ENCODE data around the gene ARHGAP4. TPM values are rescaled to one million over a fixed set of nuclear protein-coding genes. Genes with fewer than 3 reads are reported as not detected.

The ARHGAP4 gene
- total RNA-seq, 2 experiments from 2014 or later, result 130 to 135 TPM

DNA sequence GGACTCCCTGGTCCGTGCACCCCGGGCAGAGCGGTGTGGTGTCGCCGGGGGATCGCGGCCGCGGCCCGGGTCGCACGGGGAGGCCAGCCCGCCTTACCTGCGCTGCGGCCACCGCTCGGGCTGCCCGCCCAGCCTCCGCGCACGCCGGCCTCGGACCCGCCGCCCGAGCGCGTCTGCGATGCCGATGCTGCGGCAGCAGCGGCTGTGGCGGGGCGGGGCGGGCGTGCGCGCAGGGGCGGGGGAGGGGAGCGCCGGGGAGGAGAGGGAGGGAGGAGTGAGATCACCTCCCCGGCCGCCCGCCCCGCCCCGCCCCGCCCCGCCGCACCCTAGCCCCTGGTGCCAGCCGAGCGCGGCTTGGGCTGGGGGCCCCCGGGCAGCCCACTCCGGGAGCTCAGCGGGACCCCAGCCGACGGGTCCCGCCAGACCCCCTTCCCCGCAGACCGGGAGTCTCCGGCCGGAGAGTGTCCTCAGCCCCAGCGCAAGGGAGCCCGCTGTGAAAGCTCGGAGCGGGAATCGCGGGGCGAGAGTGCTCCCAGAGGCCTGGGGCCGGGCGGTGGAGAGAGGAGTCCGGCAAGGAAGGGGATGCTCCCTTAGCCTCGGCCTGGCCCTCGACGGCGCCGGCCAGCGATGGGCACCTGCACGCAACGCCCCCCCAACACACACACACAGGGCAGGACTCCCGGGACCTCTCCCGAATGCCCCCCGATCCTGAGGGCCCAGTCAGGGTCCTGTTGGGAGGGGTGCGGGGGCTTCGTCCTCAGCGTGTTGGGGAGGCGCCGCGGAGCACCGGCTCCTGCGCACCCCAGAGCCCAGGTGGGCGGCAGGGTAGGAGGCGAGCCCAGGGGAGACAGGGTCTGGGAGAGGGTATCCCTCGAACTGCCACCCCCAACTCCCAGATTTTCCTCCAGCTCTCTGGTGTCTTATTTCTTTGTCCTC is 39.8 kb downstream of the ARHGAP4 start, which contains the start of gene L1CAM:
TSS of gene L1CAM (minus strand) at position 206 of the 936 bp plus-strand sequence. CDS start 10,337 bp downstream, outside the sequence.
- ChIA-PET POLR2A (interaction anchor here (0.6 kb wide), 1 partner anchor 31 kb away, joined by 3 read pairs; no protein-coding TSS in a partner anchor), CTCF (interaction anchor here (0.5 to 1.2 kb wide), 3 partner anchors 64 to 218 kb away, joined by 3 to 4 read pairs (median 4); no protein-coding TSS in a partner anchor)
- DNase-seq (peak; percentile 65), ATAC-seq (peak; percentile 66)
- H3K27ac Mint-ChIP-seq, result no peak within 1 kb of the TSS
- intact Hi-C loops (cut with DNase I, micrococcal nuclease), result loop anchor here in 1 of 2 experiments (5.0 kb wide), 1 partner anchor 69 kb away; no protein-coding TSS in a partner anchor
- peaks cover 4% of the 10 kb centered on the region for H3K4me1 Mint-ChIP-seq
- peak within 1 kb of the TSS; percentile 41 for H3K4me3 Mint-ChIP-seq
- H3K9me3 Mint-ChIP-seq (ENCODE audit: low read depth), result no peaks in the 10 kb centered on the region
- H3K27me3 Mint-ChIP-seq, result peaks cover 12% of the 10 kb centered on the region
- no peaks in the 10 kb centered on the region for H3K36me3 Mint-ChIP-seq (ENCODE audit: low read depth)

DNA sequence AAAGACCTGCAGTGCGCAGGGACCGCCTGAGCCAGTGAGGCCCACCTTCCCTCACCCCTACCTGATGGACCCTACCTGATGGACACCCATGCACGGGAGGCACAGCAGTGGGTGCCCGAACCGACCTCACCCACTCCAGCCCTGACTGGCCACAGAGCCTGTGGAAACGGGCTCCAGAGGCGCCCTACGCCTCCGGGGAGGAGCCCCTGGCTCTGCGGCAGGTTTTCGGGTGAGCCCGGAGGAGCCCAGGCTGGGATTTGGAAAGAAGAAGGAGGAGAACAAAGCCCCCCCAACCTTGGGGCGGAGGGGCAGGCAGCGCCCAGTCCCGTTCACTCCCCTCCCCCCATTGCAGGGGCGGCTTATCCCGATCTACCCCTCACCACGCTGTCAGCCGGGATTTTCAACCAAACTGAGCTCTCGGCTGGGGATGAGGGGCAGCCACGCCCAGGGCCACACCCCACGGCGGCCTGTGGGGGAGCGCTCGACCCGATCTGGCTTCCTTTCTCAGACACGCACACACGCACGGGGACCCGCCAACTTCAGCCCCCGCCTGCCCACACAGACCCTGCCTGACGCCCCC is 40.8 kb downstream of the ARHGAP4 start:
- no peaks in the 10 kb centered on the region for H3K36me3 Mint-ChIP-seq (ENCODE audit: low read depth)
- H3K27ac Mint-ChIP-seq, result no peak overlapping the region
- ChIA-PET CTCF (no interaction called here), POLR2A (no interaction called here)
- peaks cover 4% of the 10 kb centered on the region for H3K4me1 Mint-ChIP-seq
- DNase-seq, result no peak
- ATAC-seq, result no peak
- intact Hi-C loops (cut with DNase I, micrococcal nuclease), result loop anchor here in 1 of 2 experiments (5.0 kb wide), 1 partner anchor 68 kb away; no protein-coding TSS in a partner anchor
- peaks cover 12% of the 10 kb centered on the region for H3K27me3 Mint-ChIP-seq
- H3K4me3 Mint-ChIP-seq, result peak overlapping the region; percentile 41
- H3K9me3 Mint-ChIP-seq (ENCODE audit: low read depth), result no peaks in the 10 kb centered on the region

DNA sequence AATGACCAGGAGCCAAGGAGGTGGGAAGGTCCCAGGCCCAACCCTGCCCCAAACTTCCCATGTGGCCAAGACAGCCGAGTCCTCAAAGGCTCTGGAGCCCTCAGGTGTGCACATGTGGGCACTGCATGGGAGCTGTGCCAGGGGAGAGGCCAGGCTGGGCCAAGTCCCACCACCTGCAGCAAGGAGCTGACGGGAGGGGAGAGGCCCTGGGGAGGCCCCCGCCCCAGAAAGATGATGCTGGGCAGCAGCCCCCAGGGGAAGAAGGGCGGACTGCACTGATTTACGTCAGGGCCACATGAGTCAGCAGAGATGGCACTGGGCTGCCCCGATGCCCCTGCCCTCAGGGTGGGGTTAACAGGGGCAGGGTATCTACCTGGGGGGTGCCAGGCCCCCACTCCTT is 41.5 kb downstream of the ARHGAP4 start:
- Mint-ChIP-seq H3K9me3 (ENCODE audit: low read depth) (no peaks in the 10 kb centered on the region), H3K4me3 (no peak overlapping the region), H3K4me1 (peaks cover 4% of the 10 kb centered on the region), H3K36me3 (ENCODE audit: low read depth) (no peaks in the 10 kb centered on the region), H3K27me3 (peaks cover 12% of the 10 kb centered on the region), H3K27ac (no peak overlapping the region)
- ATAC-seq, result peak; percentile 67
- DNase-seq, result peak; percentile 38
- CTCF ChIA-PET, result no interaction called here
- POLR2A ChIA-PET, result no interaction called here
- intact Hi-C loops (cut with DNase I, micrococcal nuclease), result loop anchor here (1.0 to 5.0 kb wide), 2 partner anchors 120 to 122 kb away; partner anchors contain the start of gene PLXNB3 (in 2 of the 2)

DNA sequence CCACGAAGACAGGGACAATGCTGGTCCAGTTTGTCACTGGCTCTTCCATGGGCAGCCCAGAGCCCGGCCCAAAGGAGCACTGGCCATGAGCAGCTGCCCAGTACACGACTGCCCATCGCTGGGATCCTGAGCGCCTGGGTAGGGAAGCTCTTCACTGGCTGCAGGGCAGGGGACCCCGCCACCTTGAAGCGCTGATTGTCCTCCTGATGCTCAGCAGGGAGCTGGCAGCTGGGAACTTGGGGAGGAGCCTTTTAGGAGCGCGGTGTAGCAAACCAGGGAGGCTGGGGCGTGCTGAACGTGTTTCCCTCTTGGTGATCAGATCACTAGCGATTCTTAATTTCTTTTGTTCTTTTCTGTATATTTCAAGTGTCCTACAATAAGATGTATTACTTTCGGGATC is 41.9 kb downstream of the ARHGAP4 start:
- ATAC-seq (no peak), DNase-seq (no peak)
- H3K9me3 Mint-ChIP-seq (ENCODE audit: low read depth), result no peaks in the 10 kb centered on the region
- H3K36me3 Mint-ChIP-seq (ENCODE audit: low read depth), result no peaks in the 10 kb centered on the region
- H3K4me1 Mint-ChIP-seq, result peaks cover 7% of the 10 kb centered on the region
- H3K4me3 Mint-ChIP-seq, result no peak overlapping the region
- H3K27me3 Mint-ChIP-seq, result peaks cover 12% of the 10 kb centered on the region
- ChIA-PET POLR2A (no interaction called here), CTCF (no interaction called here)
- intact Hi-C loops (cut with DNase I, micrococcal nuclease), result loop anchor here (1.0 to 5.0 kb wide), 2 partner anchors 120 to 122 kb away; partner anchors contain the start of gene PLXNB3 (in 2 of the 2)
- H3K27ac Mint-ChIP-seq, result no peak overlapping the region

DNA sequence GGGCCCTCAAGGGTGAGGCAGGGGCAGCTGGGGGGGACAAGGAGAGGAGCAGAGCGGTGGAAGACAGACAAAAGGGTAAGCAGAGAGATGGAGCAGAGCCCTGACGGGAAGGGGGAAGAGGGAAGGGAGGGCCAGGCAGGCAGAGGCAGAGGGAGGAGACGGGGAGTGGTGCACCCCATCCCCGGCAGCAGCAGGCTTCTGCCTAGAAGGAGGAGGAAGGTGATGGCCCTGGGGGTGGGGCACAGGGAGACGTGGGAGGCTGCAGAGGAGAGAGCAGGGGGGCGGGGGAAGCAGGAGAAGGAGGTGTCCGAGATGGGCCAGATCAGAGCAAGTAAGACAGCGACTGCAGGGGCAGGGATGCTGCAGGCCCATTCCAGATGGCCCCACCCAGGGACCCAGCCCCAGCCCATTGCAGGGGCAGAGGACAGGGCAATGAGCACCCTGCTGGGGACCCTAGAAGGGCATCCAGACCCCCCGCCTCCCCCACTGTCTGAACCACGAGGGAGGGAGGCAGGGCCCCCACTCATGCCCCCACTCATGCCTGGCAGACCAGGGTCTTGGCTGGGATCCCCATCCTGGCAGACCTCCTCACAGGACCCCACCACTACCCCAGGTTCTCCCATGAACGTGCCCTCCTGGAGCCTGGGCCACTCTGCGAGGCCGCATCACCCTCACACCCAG is 42.8 kb downstream of the ARHGAP4 start:
- Mint-ChIP-seq H3K27me3 (peaks cover 11% of the 10 kb centered on the region), H3K4me1 (peaks cover 13% of the 10 kb centered on the region), H3K4me3 (no peak overlapping the region), H3K27ac (no peak overlapping the region), H3K36me3 (ENCODE audit: low read depth) (no peaks in the 10 kb centered on the region), H3K9me3 (ENCODE audit: low read depth) (no peaks in the 10 kb centered on the region)
- ATAC-seq, result no peak
- intact Hi-C loops (cut with DNase I, micrococcal nuclease), result loop anchor here in 1 of 2 experiments (5.0 kb wide), 1 partner anchor 121 kb away; the partner anchor contains the start of gene PLXNB3
- no peak for DNase-seq
- ChIA-PET CTCF (no interaction called here), POLR2A (no interaction called here)

DNA sequence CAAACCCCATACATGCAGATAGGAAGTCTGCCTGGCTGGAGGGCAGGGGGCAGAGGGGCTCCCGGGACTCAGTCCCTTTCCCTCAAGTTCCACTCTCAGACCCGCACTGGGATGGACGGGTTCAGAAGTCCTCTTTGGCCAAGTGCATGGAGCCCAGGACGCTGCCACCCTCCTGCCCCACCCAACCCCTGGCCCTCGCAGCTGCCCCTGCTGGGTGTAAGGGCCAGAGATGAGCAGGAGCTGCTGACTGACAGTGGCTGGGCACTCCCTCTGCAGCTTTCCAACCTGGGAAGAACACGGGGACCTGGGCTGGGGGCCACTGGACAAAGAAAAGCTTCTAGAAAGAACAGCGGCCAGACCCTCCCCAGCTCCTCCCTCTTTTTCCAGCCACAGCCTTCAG is 43.5 kb downstream of the ARHGAP4 start:
- peaks cover 17% of the 10 kb centered on the region for H3K4me1 Mint-ChIP-seq
- H3K27ac Mint-ChIP-seq, result no peak overlapping the region
- CTCF ChIA-PET, result no interaction called here
- H3K27me3 Mint-ChIP-seq, result peaks cover 10% of the 10 kb centered on the region
- no peak for DNase-seq
- POLR2A ChIA-PET, result no interaction called here
- no peak overlapping the region for H3K4me3 Mint-ChIP-seq
- H3K36me3 Mint-ChIP-seq (ENCODE audit: low read depth), result no peaks in the 10 kb centered on the region
- no peak for ATAC-seq
- H3K9me3 Mint-ChIP-seq (ENCODE audit: low read depth), result no peaks in the 10 kb centered on the region
- intact Hi-C loops (cut with DNase I, micrococcal nuclease), result loop anchor here in 1 of 2 experiments (5.0 kb wide), 1 partner anchor 120 kb away; the partner anchor contains the start of gene PLXNB3

DNA sequence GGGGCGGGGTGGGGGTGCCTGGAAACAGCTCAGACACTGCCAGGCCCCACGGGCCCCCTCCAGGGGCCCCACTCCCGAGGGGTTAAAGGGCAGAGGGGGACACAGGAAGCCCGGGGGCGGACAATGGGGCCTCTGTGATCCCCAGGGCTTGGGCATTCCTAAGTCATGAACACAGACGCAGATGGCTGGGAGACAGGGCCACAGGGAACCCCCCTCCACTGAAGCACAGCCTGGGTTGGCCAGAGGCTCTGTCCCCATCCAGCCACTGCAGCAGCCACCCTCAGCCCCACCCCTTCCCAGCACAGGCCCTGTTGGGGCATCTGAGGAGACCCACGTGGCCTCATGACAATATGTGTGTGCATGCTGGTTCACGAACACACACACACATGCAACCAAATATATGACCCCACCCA is 44.0 kb downstream of the ARHGAP4 start:
- intact Hi-C loops (cut with DNase I, micrococcal nuclease), result loop anchor here in 1 of 2 experiments (5.0 kb wide), 1 partner anchor 120 kb away; the partner anchor contains the start of gene PLXNB3
- no peaks in the 10 kb centered on the region for H3K9me3 Mint-ChIP-seq (ENCODE audit: low read depth)
- H3K27me3 Mint-ChIP-seq, result peaks cover 9% of the 10 kb centered on the region
- ATAC-seq, result no peak
- H3K36me3 Mint-ChIP-seq (ENCODE audit: low read depth), result no peaks in the 10 kb centered on the region
- DNase-seq, result no peak
- ChIA-PET POLR2A (no interaction called here), CTCF (no interaction called here)
- H3K4me3 Mint-ChIP-seq, result no peak overlapping the region
- peaks cover 17% of the 10 kb centered on the region for H3K4me1 Mint-ChIP-seq
- H3K27ac Mint-ChIP-seq, result no peak overlapping the region

DNA sequence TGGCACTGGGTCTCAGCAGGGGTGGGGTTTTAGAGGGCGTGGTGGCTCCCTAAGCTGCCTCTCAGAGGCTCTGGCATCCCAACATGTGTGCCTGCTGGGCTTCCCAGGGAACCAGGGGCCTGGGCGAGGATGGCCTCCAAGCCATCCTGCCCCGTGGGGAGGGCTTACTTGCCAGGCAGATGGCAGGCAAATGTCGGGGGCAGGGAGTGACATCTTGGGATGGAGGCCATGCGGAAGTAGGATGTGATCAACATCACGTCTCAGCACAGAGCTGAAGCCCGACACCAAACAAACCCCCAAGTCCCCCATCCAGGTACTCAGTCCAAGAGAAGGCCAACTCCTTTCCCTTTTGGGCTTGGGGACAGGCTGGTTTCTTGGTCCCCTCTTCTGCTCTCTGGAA is 44.8 kb downstream of the ARHGAP4 start:
- no peak for ATAC-seq
- intact Hi-C loops (cut with DNase I, micrococcal nuclease), result loop anchor here in 1 of 2 experiments (5.0 kb wide), 1 partner anchor 119 kb away; the partner anchor contains the start of gene PLXNB3
- POLR2A ChIA-PET, result no interaction called here
- no peaks in the 10 kb centered on the region for H3K9me3 Mint-ChIP-seq (ENCODE audit: low read depth)
- no peak for DNase-seq
- H3K4me1 Mint-ChIP-seq, result peaks cover 17% of the 10 kb centered on the region
- CTCF ChIA-PET, result no interaction called here
- no peaks in the 10 kb centered on the region for H3K36me3 Mint-ChIP-seq (ENCODE audit: low read depth)
- peaks cover 11% of the 10 kb centered on the region for H3K27me3 Mint-ChIP-seq
- no peak overlapping the region for H3K27ac Mint-ChIP-seq
- H3K4me3 Mint-ChIP-seq, result no peak overlapping the region

DNA sequence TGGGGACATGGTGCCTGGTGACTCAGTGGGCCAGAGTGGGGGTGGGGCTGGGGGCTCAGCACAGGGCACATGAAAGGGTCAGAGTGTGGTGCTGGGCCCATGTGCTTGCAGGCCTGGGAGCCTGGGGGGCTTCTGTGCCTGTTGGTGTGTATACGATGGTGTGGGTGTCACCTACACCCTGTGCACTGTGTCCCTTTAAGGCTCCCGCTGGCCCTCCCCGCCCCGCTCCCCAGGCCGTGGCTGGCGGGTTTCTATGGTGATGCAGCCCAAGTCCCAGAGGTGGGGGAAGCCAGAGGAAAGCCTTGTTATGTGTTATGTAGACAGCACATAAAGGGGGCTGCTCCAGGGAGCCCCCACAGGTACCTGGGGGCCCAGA is 45.6 kb downstream of the ARHGAP4 start:
- Mint-ChIP-seq H3K27ac (no peak overlapping the region), H3K36me3 (ENCODE audit: low read depth) (no peaks in the 10 kb centered on the region), H3K4me1 (peaks cover 17% of the 10 kb centered on the region), H3K4me3 (no peak overlapping the region), H3K9me3 (ENCODE audit: low read depth) (no peaks in the 10 kb centered on the region), H3K27me3 (peaks cover 13% of the 10 kb centered on the region)
- no peak for ATAC-seq
- DNase-seq, result no peak
- intact Hi-C loops (cut with DNase I, micrococcal nuclease), result loop anchor here in 1 of 2 experiments (5.0 kb wide), 1 partner anchor 118 kb away; the partner anchor contains the start of gene PLXNB3
- ChIA-PET POLR2A (no interaction called here), CTCF (interaction anchor here (0.7 kb wide), 1 partner anchor 500 kb away, joined by 4 read pairs; no protein-coding TSS in a partner anchor)

DNA sequence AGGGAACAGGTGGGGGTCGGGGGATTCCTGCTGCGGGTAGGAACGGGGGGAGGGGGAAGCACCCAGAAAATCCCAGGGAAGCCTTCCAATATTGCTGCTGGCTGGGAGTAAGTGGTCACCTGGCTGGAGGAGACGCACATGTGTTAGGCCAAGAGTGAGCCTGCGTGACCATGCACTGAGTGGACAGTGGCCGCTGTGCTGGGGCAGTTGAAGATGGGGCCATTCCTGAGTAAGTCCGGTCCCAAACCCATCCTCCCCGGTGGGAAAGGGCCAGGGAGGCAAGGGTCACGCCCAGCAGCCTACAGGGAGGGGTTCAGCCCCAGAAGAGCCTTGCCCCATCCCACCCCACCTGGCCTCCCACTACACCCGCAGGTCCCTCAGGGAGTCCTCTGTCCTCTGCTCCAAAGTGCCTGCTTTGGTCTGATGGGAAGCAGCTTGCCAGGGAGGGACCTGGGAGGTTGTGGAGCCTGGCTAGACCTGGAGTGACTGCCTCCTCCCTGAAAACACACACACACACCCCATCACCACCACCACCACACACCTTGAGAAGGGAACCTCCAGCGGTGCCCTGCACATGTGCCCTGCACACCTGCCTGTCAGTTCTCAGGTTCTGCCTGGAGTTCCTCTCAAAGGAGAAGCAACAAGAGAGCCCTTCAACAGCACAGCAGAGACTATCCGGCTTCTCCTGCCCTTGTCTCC is 46.2 kb downstream of the ARHGAP4 start:
- POLR2A ChIA-PET, result no interaction called here
- H3K4me3 Mint-ChIP-seq, result no peak overlapping the region
- intact Hi-C loops (cut with DNase I, micrococcal nuclease), result loop anchor here in 1 of 2 experiments (5.0 kb wide), 1 partner anchor 118 kb away; the partner anchor contains the start of gene PLXNB3
- H3K9me3 Mint-ChIP-seq (ENCODE audit: low read depth), result no peaks in the 10 kb centered on the region
- peaks cover 13% of the 10 kb centered on the region for H3K4me1 Mint-ChIP-seq
- ATAC-seq (no peak), DNase-seq (no peak)
- CTCF ChIA-PET, result no interaction called here
- no peaks in the 10 kb centered on the region for H3K36me3 Mint-ChIP-seq (ENCODE audit: low read depth)
- H3K27ac Mint-ChIP-seq, result no peak overlapping the region
- H3K27me3 Mint-ChIP-seq, result peaks cover 13% of the 10 kb centered on the region

All from activated CD4-positive, alpha-beta T cell treated with anti-CD3 and anti-CD28 coated beads for 36 hours (primary cell).